WI38 (cell line): ENCODE measurements around the gene VWA8.
"Not testable (repeated sequence)": the region's sequence is repeated elsewhere in the genome, so short reads cannot be mapped to it uniquely, and the experiment has no call there.

Experiments used
- H3K4me3 ChIP-seq: 2 replicates; pipeline ENCODE4 v1.5.1; 2011; ENCODE audit warnings: low read depth, mild to moderate bottlenecking, control low read depth, low read length
- TF ChIP-seq, protein P1 (sequence below): IDR thresholded peaks from 2 replicates; pipeline ENCODE4 v1.5.1; 2012; ENCODE audit warnings: low read depth, mild to moderate bottlenecking, control low read depth, low read length

Gene VWA8

DNA sequence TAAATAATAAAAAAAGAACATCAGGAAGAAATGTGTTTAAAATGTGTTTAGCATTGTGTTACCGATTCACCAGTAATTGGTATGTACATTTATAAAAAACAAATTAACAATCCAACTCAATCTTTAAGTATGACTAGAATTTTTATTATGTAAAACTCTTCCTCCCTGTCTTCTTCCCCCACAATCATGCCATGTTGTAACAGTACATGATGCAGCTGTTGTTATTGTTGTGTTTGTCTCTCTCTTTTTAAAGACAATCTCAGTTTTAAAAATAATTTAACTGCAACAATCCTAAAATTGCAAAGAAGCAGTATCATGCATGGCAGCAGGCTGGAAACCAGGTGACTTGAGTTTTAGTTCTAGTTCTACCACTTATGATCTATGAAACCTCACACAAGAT is 323.3 kb downstream of the VWA8 start:
- H3K4me3 ChIP-seq: no peak overlapping the region
- TF ChIP-seq, protein P1, sequence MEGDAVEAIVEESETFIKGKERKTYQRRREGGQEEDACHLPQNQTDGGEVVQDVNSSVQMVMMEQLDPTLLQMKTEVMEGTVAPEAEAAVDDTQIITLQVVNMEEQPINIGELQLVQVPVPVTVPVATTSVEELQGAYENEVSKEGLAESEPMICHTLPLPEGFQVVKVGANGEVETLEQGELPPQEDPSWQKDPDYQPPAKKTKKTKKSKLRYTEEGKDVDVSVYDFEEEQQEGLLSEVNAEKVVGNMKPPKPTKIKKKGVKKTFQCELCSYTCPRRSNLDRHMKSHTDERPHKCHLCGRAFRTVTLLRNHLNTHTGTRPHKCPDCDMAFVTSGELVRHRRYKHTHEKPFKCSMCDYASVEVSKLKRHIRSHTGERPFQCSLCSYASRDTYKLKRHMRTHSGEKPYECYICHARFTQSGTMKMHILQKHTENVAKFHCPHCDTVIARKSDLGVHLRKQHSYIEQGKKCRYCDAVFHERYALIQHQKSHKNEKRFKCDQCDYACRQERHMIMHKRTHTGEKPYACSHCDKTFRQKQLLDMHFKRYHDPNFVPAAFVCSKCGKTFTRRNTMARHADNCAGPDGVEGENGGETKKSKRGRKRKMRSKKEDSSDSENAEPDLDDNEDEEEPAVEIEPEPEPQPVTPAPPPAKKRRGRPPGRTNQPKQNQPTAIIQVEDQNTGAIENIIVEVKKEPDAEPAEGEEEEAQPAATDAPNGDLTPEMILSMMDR: no peak

DNA sequence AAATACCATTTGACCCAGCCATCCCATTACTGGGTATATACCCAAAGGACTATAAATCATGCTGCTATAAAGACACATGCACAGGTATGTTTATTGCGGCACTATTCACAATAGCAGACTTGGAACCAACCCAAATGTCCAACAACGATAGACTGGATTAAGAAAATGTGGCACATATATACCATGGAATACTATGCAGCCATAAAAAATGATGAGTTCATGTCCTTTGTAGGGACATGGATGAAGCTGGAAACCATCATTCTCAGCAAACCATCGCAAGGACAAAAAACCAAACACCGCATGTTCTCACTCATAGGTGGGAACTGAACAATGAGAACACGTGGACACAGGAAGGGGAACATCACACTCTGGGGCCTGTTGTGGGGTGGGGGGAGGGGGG is 323.9 kb downstream of the VWA8 start:
- H3K4me3 ChIP-seq: not testable (repeated sequence)

DNA sequence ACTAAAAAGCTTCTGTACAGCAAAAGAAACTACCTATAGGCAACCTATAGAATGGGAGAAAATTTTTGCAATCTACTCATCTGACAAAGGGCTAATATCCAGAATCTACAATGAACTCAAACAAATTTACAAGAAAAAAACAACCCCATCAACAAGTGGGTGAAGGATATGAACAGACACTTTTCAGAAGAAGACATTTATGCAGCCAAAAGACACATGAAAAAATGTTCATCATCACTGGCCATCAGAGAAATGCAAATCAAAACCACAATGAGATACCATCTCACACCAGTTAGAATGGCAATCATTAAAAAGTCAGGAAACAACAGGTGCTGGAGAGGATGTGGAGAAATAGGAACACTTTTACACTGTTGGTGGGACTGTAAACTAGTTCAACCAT is 324.3 kb downstream of the VWA8 start:
- not testable (repeated sequence) for H3K4me3 ChIP-seq

DNA sequence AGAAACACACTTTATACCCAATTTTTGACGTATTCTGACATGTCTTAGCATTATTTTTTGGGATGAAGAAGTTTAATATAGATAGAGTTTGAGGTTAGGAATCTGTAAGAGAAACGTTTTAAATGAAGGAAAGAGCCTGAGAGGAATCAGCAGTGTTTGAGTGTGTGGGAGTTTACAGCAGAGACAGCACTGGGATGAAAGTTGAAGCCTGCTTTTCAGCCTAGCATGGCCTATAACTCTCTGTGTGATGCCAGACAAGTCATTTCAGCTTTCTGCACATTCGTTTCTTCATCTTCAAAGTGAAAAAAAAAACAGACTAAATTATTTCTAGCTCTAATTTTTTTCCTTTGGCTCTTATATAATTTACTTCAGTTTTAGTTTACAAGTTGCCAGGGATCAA is 326.5 kb downstream of the VWA8 start:
- no peak overlapping the region for H3K4me3 ChIP-seq
- TF ChIP-seq, protein P1: no peak

DNA sequence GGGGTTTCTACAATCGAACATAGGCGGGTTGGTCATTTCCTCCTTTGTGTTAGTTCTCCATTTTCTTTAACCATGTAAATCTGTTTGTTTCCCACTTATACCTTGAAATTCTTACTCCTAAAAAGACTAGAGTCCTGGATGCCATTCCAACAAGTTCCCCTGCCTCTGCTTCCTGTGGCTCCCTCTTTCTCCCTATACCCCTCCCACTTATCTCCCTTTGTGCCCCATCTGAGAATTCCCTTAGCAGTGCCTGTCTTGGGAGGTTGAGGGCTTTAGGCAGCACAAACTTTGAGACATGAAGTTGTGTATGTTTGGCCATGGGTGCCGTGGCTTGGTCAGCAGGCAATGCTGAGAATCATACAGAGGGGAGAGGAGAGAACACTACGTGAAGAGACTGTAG is 327.1 kb downstream of the VWA8 start:
- TF ChIP-seq, protein P1: no peak
- no peak overlapping the region for H3K4me3 ChIP-seq

DNA sequence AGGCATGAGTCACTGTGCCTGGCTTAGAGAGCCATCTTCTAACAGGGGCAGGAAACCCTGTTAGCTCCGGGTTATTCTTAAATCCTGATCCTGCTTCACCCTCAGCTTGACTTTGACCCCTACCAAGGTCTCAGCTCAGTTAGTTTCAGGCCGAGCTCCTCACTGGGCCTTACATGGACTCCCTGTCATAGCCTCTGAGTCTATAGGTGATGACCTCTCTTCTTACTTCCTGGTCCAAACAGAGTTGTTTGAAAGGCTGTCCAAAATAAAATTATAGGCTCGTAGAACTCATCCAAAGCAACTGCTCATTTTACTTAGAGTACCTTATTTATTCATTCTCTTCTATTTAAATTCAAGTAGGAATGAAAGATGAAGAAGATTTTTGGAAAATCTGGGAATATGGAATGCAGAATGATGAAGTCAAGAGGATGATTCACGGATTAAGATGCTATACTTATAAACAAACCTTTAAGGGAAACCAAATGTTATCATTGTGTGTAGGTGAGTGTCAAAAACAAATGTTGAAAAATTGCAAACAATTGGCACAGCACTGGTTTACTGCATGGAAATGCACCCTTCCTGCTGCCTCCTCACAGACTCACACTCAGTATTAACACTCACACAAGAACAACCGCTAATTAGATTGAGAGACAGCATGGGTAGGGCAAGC is 329.5 kb downstream of the VWA8 start:
- no peak overlapping the region for H3K4me3 ChIP-seq
- TF ChIP-seq, protein P1: no peak

- H3K4me3 ChIP-seq: no peak overlapping the region
- TF ChIP-seq, protein P1: no peak
Observed at GRCh38 chr13:41627425-41627824, 333.5 kb downstream of the VWA8 start.

GRCh38 chr13:41624041-41624440 is 336.9 kb downstream of the VWA8 start:
- TF ChIP-seq, protein P1: no peak
- no peak overlapping the region for H3K4me3 ChIP-seq
